Fibroblast of pulmonary artery (primary cell): Measurements from ENCODE around the gene SCP2D1.
A peak's percentile ranks its signal among the peaks of the same experiment; 100 is the strongest.

Experiments used
- DNase-seq: peaks from one replicate; pipeline ENCODE4 v3.0.0-alpha.2; 2010; ENCODE audit warnings: low read depth
- H3K4me3 ChIP-seq: replicated peaks from 2 replicates; pipeline ENCODE4 v1.5.1; 2011; ENCODE audit warnings: low read depth, mild to moderate bottlenecking, control low read depth, low read length, moderate library complexity
- TF ChIP-seq, protein P1 (sequence below): IDR thresholded peaks from 2 replicates; pipeline ENCODE4 v1.5.1; 2011; ENCODE audit warnings: mild to moderate bottlenecking, control low read depth, low read length, inconsistent platforms; ENCODE audit errors: missing control alignments

SCP2D1 gene

DNA sequence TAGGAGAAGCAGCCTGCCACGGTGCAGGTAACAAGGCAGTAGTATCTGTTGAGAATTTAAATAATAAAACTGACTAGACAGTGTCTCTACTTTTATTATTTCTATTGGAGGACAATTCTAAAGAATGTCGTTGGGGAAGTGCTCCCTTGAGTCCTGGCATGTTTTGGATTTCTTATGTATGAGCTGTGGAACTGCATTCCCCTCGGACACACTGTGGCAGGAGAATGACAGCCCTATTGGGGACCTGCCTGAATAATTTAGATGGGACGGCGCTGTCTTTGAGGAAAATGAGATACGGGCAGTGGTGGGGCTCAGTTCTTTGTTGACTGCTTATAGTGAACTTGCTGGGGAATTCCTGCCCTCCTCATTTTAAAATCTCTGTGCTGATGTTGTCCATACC, 2.4 kb upstream of the SCP2D1 start:
- TF ChIP-seq, protein P1, sequence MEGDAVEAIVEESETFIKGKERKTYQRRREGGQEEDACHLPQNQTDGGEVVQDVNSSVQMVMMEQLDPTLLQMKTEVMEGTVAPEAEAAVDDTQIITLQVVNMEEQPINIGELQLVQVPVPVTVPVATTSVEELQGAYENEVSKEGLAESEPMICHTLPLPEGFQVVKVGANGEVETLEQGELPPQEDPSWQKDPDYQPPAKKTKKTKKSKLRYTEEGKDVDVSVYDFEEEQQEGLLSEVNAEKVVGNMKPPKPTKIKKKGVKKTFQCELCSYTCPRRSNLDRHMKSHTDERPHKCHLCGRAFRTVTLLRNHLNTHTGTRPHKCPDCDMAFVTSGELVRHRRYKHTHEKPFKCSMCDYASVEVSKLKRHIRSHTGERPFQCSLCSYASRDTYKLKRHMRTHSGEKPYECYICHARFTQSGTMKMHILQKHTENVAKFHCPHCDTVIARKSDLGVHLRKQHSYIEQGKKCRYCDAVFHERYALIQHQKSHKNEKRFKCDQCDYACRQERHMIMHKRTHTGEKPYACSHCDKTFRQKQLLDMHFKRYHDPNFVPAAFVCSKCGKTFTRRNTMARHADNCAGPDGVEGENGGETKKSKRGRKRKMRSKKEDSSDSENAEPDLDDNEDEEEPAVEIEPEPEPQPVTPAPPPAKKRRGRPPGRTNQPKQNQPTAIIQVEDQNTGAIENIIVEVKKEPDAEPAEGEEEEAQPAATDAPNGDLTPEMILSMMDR: no peak
- DNase-seq: no peak
- H3K4me3 ChIP-seq: no peak overlapping the region

DNA sequence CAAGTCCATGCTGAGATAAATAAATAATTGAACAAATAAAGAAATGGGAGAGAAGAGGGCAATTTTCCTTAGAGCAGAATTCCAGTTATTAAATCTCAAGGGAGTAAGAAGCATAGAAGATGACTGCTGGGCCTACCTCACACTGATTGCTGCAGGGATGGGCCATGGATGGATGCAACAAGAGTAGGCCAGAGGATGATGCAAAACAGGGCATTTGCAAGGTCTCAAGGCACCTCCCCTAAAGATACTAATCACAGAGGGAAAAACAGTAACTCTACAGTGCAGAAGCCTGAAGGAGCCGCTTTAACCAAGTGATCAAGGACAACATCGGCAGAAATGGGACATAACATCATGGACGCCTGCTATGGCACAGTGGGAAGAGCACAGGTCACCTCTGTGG, 1.7 kb upstream of the SCP2D1 start:
- TF ChIP-seq, protein P1: no peak

DNA sequence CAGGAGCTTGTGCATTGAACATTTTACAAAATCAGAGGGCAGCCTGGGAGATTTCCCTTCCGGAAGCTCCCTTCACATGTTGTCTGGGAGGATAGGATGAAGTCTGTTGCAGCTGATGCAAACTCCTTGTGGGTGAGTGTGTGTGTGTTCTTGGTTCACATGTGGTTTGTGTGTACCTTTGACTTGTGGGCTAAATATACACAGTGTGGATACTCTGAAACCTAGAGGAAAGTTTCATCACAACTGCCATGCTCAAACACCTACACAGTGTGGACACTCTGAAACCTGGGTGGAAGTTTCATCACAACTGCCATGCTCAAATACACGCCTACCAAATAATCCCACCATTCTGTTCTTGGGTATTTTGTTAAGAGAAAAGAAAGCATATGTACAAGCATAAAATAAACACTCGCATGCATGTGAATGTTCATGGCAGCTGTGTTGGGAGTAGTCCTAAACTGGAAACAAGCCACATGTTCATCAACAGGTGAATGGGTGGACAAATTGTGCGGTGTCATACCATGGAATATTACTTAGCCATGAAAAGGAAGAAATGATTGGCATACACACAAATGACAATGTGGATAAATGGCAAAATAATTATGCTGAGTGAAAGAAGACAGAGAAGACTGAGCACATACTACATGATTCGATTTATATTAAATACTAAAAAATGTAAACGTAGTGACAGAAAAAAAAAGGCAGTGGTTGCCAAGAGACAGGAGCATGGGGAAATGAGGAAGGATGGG, 1.8 kb downstream of the SCP2D1 start:
- H3K4me3 ChIP-seq: no peak overlapping the region
- DNase-seq: no peak
- TF ChIP-seq, protein P1: no peak

More for the DNA sequence above, 1.7 kb upstream of the SCP2D1 start:
- DNase-seq: no peak
- H3K4me3 ChIP-seq: no peak overlapping the region

DNA sequence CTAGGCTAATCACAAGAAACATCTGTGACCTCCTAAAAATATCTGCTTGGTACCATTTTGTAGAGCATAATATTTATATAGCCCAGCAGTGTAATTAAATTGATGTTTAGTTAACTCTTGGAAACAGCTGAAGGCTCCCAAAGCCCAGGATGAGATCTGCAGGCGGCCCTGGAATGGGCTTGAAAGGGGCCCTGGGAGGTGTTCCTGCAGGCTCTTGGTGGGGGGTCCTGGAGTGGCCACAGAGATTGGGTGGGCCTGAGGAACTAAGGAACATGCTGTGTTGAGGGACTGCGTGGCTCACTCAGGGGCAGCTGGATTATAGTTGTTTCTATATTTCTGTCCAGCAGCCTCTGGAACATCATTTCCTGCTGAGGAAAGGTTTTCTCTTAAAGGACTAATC, 9.2 kb downstream of the SCP2D1 start:
- DNase-seq: no peak
- no peak overlapping the region for H3K4me3 ChIP-seq
- TF ChIP-seq, protein P1: no peak

DNA sequence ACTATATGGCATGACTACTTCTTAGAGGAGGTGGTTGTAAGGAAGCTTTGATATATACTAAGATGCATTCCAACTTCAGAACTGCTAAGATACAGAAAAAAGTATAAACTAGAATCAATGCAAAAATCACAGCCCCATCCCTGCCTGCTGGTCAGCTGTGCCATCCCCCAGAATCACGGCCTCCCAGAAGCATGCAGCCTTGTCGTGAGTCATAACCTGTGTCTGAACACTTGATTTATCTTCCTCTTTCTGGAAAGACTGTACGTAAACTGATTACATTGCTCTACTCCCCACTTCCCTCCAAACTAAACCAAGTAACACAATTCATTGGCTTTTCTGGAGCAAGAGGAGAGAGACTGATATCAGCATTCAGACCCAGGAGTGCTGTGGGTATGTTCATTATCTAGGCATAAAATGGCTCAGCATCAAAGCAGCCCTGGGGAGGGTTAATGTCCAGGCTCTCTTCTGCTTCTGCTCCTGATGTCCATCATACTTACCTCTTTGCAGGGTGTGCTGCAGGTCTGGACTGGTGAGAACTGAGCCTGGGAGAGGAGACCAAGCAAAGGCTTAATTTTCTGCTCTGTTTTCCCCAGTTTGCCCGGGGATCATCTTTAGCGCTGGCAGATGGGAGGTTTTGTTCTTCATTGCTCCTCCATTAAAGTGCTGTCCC, 18.4 kb downstream of the SCP2D1 start:
- DNase-seq: peak; percentile 12

DNA sequence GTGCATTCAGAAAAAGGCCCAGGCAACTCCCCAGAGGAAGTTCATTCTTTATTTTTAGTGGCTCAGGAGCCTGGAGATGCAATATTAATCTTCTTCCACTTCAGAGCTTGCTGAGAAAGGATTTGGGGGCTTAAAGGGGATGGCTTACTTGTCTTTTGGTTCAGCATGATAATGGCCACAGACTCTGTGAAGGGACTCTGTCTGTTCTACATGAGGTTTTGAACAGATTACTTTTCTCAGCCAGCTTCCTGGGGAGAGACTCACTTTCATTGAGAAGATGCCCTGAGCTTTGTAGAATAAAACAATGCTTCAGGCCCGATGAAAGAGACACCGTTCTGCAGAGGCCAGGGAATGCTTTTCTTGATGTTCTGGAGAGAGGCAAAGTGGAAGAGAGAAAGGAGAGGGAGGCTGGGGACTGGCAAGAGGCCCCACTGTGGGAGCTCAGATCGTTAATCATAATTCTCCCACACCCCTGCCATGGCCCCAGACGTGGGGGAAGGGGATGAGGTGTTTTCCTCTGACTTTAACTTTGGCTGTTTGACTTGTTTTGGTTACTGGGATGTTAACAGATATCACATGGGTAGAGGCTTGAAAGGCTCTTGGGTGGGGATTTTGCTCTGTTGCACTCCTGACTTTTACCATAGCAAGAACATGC, 19.1 kb downstream of the SCP2D1 start:
- H3K4me3 ChIP-seq: no peak overlapping the region
- no peak for DNase-seq
- TF ChIP-seq, protein P1: no peak

More for the DNA sequence above, 18.4 kb downstream of the SCP2D1 start:
- TF ChIP-seq, protein P1: no peak
- no peak overlapping the region for H3K4me3 ChIP-seq
